IMR-90 (cell line): ENCODE results near the gene WDR89. TPM values are rescaled to one million over a fixed set of nuclear protein-coding genes. Genes with fewer than 3 reads are reported as not detected.

Experiments
- ATAC-seq: fragments of 200-7000 bp; cut with Tn5 transposase; 2 replicates; pipeline ENCODE4 v1.9.1; 2020; ENCODE audit warnings: low read depth, mild to moderate bottlenecking, moderate library complexity
- BruUV-seq: library from RNA; stranded (reverse); fragments of 400-500 nt; replicated peaks from 2 replicates; lab custom pipeline; 2021; lab: Mats Ljungman, UMichigan
- CTCF ChIA-PET: fragments of 300-600 bp; formaldehyde crosslinking; extraction: SDS; loops from one replicate; lab custom pipeline; 2021; ENCODE audit warnings: antibody characterized with exemption; lab: Yijun Ruan, JAX
- POLR2A ChIA-PET: fragments of 300-600 bp; sonication (Branson Sonifier 250); formaldehyde crosslinking; loops from one replicate; lab custom pipeline; 2022; ENCODE audit warnings: antibody characterized with exemption; ENCODE audit not compliant: unreplicated experiment; lab: Charles Lee
- DNase-seq: peaks from one replicate; pipeline ENCODE4 v3.0.0; 2013
- H2AFZ ChIP-seq: replicated peaks from 2 replicates; pipeline ENCODE3; 2013; ENCODE audit warnings: low read length, mild to moderate bottlenecking; ENCODE audit not compliant: poor library complexity
- H2AK5ac ChIP-seq: 2 replicates; pipeline ENCODE4 v1.6.1; 2013; ENCODE audit warnings: low read depth, low read length, inconsistent platforms
- H2AK9ac ChIP-seq: replicated peaks from 2 replicates; pipeline ENCODE3; 2013; ENCODE audit warnings: mild to moderate bottlenecking, low read depth, low read length, moderate library complexity; ENCODE audit not compliant: poor library complexity
- H2BK120ac ChIP-seq: 2 replicates; pipeline ENCODE4 v1.6.1; 2013; ENCODE audit warnings: low read depth, low read length, inconsistent platforms
- H2BK15ac ChIP-seq: 3 replicates; pipeline ENCODE4 v1.6.1; 2013; ENCODE audit warnings: low read depth, low read length, inconsistent platforms
- H2BK20ac ChIP-seq: 2 replicates; pipeline ENCODE4 v1.6.1; 2013; ENCODE audit warnings: low read depth, mild to moderate bottlenecking, inconsistent platforms, low read length, moderate library complexity
- H2BK5ac ChIP-seq: 2 replicates; pipeline ENCODE4 v1.6.1; 2013; ENCODE audit warnings: mild to moderate bottlenecking, low read depth, low read length, inconsistent platforms; ENCODE audit not compliant: poor library complexity, severe bottlenecking
- H3K14ac ChIP-seq: replicated peaks from 2 replicates; pipeline ENCODE4 v1.6.1; 2013; ENCODE audit warnings: low read depth, low read length, inconsistent platforms
- H3K18ac ChIP-seq: 2 replicates; pipeline ENCODE4 v1.6.1; 2013; ENCODE audit warnings: low read depth, low read length, control low read depth
- H3K23ac ChIP-seq: 2 replicates; pipeline ENCODE4 v1.6.1; 2013; ENCODE audit warnings: low read depth, low read length, inconsistent platforms
- H3K27ac ChIP-seq: 2 replicates; pipeline ENCODE4 v1.5.1; 2013; ENCODE audit warnings: mild to moderate bottlenecking, control low read depth, low read length; ENCODE audit not compliant: insufficient read depth
- H3K27me3 ChIP-seq: 2 replicates; pipeline ENCODE4 v1.6.1; 2013; ENCODE audit warnings: low read length; ENCODE audit not compliant: control insufficient read depth, insufficient read depth
- H3K36me3 ChIP-seq: 2 replicates; pipeline ENCODE4 v1.6.1; 2013; ENCODE audit warnings: low read length, mixed read lengths; ENCODE audit not compliant: control insufficient read depth, insufficient read depth
- H3K4ac ChIP-seq: 2 replicates; pipeline ENCODE4 v1.6.1; 2013; ENCODE audit warnings: low read depth, low read length, inconsistent platforms
- H3K4me1 ChIP-seq: 2 replicates; pipeline ENCODE4 v1.6.1; 2013; ENCODE audit warnings: low read length, mixed read lengths; ENCODE audit not compliant: control insufficient read depth, insufficient read depth
- H3K4me2 ChIP-seq: 2 replicates; pipeline ENCODE4 v1.6.1; 2013; ENCODE audit warnings: low read depth, mild to moderate bottlenecking, control low read depth, low read length, moderate library complexity
- H3K4me3 ChIP-seq: 2 replicates; pipeline ENCODE4 v1.5.1; 2013; ENCODE audit warnings: low read depth, mild to moderate bottlenecking, control low read depth, low read length, moderate library complexity; ENCODE audit not compliant: insufficient read depth
- H3K56ac ChIP-seq: 2 replicates; pipeline ENCODE4 v1.6.1; 2013; ENCODE audit warnings: low read length, inconsistent platforms; ENCODE audit not compliant: insufficient read depth; ENCODE audit errors: extremely low read depth
- H3K79me1 ChIP-seq, 2 experiments: 2 replicates each; pipeline ENCODE4 v1.6.1; 2013; ENCODE audit warnings: low read length in 2 of 2, inconsistent platforms in 1 of 2, low read depth in 1 of 2
- H3K9ac ChIP-seq: 2 replicates; pipeline ENCODE4 v1.6.1; 2013; ENCODE audit warnings: low read depth, low read length, control low read depth
- H3K9me1 ChIP-seq: 2 replicates; pipeline ENCODE4 v1.6.1; 2013; ENCODE audit warnings: low read length, inconsistent platforms; ENCODE audit not compliant: insufficient read depth
- H3K9me3 ChIP-seq: 2 replicates; pipeline ENCODE4 v1.6.1; 2013; ENCODE audit warnings: low read length; ENCODE audit not compliant: control insufficient read depth, insufficient read depth
- H4K20me1 ChIP-seq: 2 replicates; pipeline ENCODE4 v1.6.1; 2013; ENCODE audit warnings: low read length, inconsistent platforms; ENCODE audit not compliant: insufficient read depth
- H4K5ac ChIP-seq: 2 replicates; pipeline ENCODE4 v1.6.1; 2013; ENCODE audit warnings: mild to moderate bottlenecking, low read depth, low read length, control low read depth
- H4K8ac ChIP-seq, 2 experiments: 2 replicates each; pipeline ENCODE4 v1.6.1; 2013; ENCODE audit warnings: low read depth in 2 of 2, low read length in 2 of 2, control low read depth in 1 of 2, inconsistent platforms in 1 of 2
- H4K91ac ChIP-seq: 2 replicates; pipeline ENCODE4 v1.6.1; 2013; ENCODE audit warnings: low read depth, low read length, inconsistent platforms; ENCODE audit not compliant: insufficient read depth
- CEBPB ChIP-seq: IDR thresholded peaks from 2 replicates; pipeline ENCODE4 v1.6.1; 2012; ENCODE audit warnings: low read depth, low read length, improper control_type of control experiment
- CHD1 ChIP-seq: IDR thresholded peaks from 2 replicates; pipeline ENCODE4 v1.6.1; 2012; ENCODE audit warnings: low read depth, low read length, improper control_type of control experiment
- FOS ChIP-seq: fragments of 150-350 bp; IDR thresholded peaks from 2 replicates; pipeline ENCODE4 v1.6.1; 2016; ENCODE audit warnings: low read depth, low read length
- MAFK ChIP-seq: IDR thresholded peaks from 2 replicates; pipeline ENCODE4 v1.6.1; 2012; ENCODE audit warnings: low read depth, low read length, improper control_type of control experiment
- MAZ ChIP-seq: IDR thresholded peaks from 2 replicates; pipeline ENCODE4 v1.6.1; 2012; ENCODE audit warnings: low read depth, mild to moderate bottlenecking, low read length, improper control_type of control experiment, moderate library complexity, borderline replicate concordance
- MXI1 ChIP-seq: IDR thresholded peaks from 2 replicates; pipeline ENCODE4 v1.6.1; 2012; ENCODE audit warnings: low read depth, mild to moderate bottlenecking, low read length, moderate library complexity, borderline replicate concordance
- NFE2L2 ChIP-seq: fragments of 150-350 bp; IDR thresholded peaks from 2 replicates; pipeline ENCODE4 v1.6.1; 2016; ENCODE audit warnings: low read depth, mild to moderate bottlenecking, low read length
- POLR2A ChIP-seq: IDR thresholded peaks from 2 replicates; pipeline ENCODE4 v1.6.1; 2012; ENCODE audit warnings: mild to moderate bottlenecking, low read depth, low read length
- RAD21 ChIP-seq: IDR thresholded peaks from 2 replicates; pipeline ENCODE4 v1.6.1; 2012; ENCODE audit warnings: low read length, improper control_type of control experiment
- SMC3 ChIP-seq: fragments of 150-350 bp; IDR thresholded peaks from 2 replicates; pipeline ENCODE4 v1.6.1; 2016; ENCODE audit warnings: low read depth, mild to moderate bottlenecking, antibody characterized with exemption, low read length, moderate library complexity
- WGBS, 2 experiments: methylation state at CpG; one replicate each; pipeline versions ENCODE4 v1.1.5 to v1.1.7; 2013; ENCODE audit warnings: missing lambda C conversion rate in 2 of 2; ENCODE audit not compliant: insufficient read length in 1 of 2; ENCODE audit errors: extremely low coverage in 2 of 2; 5-methylcytosine and 5-hydroxymethylcytosine counted together
- dilution Hi-C: fragments of 300-500 bp; cut with HindIII; formaldehyde crosslinking; loops from one replicate; pipeline ENCODE4 v1.14.3; 2018; ENCODE audit warnings: low sequenced_read_pairs; ENCODE audit not compliant: unreplicated experiment
- in situ Hi-C: fragments of 300-500 bp; cut with MboI; formaldehyde crosslinking; loops from 3 replicates; pipeline ENCODE4 v1.14.3; 2019; ENCODE audit warnings: low sequenced_read_pairs, inconsistent platforms, mixed read lengths
- intact Hi-C: fragments of 100-400 bp; cut with micrococcal nuclease; formaldehyde crosslinking; loops from 2 replicates; pipeline ENCODE4 v1.10.0; 2022
- polyA plus RNA-seq, 3 experiments: library from polyadenylated mRNA; depleted of rRNA; stranded (reverse); fragments of >200 nt; gene quantifications; 2 replicates each; pipeline ENCODE4 v1.2.3, GENCODE V29; 2012; ENCODE audit warnings: low replicate concordance in 1 of 3
- total RNA-seq: library from RNA; depleted of rRNA; stranded (reverse); fragments of >200 nt; gene quantifications from 2 replicates; pipeline ENCODE4 v1.2.3, GENCODE V29; 2012
- TF ChIP-seq, protein P1 (sequence below): fragments of 150-350 bp; IDR thresholded peaks from 2 replicates; pipeline ENCODE4 v1.6.1; 2016; ENCODE audit warnings: low read depth, mild to moderate bottlenecking, low read length, moderate library complexity, borderline replicate concordance
- TF ChIP-seq, protein P2 (sequence below): conservative IDR thresholded peaks from 2 replicates; pipeline ENCODE4 v1.5.1; 2012; ENCODE audit warnings: mild to moderate bottlenecking, low read depth, low read length, improper control_type of control experiment

WDR89 gene
- total and polyA plus RNA-seq, 2 of the 4 experiments (the other 2 are of a cell fraction): 4.3 to 10.2 TPM

DNA sequence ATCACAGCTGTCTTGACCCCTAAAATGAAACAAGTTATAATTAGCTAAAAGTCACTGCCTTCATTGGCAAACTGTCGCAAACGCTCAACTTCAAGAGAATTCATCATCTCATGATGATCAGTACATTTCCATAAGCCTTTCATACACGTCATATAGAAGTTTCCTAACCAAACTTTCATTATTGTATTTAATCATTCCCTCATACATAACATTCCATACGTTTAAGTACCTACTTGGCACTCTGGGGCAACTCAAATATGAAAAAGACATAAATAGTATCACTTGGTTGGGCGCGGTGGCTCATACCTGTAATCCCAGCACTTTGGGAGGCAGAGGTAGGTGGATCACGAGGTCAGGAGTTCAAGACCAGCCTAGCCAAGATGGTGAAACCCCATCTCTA, 86.1 kb downstream of the WDR89 start:
- Histone ChIP-seq H4K8ac (no peak overlapping the region), H3K9ac (no peak overlapping the region), H3K4ac (no peak overlapping the region), H2BK5ac (no peak overlapping the region), H3K4me2 (no peak overlapping the region), H2BK15ac (no peak overlapping the region), H3K4me3 (no peak overlapping the region), H3K18ac (no peak overlapping the region), H2AK9ac (no peak overlapping the region), H3K9me3 (no peaks in the 10 kb centered on the region), H3K79me1 (no peaks in the 10 kb centered on the region), H3K23ac (no peak overlapping the region), H3K27ac (no peak overlapping the region), H3K4me1 (no peaks in the 10 kb centered on the region), H3K56ac (no peak overlapping the region), H2BK20ac (no peak overlapping the region), H3K9me1 (no peaks in the 10 kb centered on the region), H3K14ac (no peak overlapping the region), H4K5ac (no peak overlapping the region), H4K91ac (no peak overlapping the region), H2AFZ (no peak overlapping the region), H2BK120ac (no peak overlapping the region), H2AK5ac (no peak overlapping the region), H3K36me3 (no peaks in the 10 kb centered on the region), H4K20me1 (no peaks in the 10 kb centered on the region), H3K27me3 (no peaks in the 10 kb centered on the region)
- WGBS, 2 experiments: no CpG with 5 or more reads among the region's 7 CpGs
- dilution Hi-C loops: no loop called here
- TF ChIP-seq SMC3: no peak
- TF ChIP-seq MXI1: no peak
- no peak for TF ChIP-seq POLR2A
- no peak for TF ChIP-seq NFE2L2
- no peak for TF ChIP-seq FOS
- TF ChIP-seq, protein P1, sequence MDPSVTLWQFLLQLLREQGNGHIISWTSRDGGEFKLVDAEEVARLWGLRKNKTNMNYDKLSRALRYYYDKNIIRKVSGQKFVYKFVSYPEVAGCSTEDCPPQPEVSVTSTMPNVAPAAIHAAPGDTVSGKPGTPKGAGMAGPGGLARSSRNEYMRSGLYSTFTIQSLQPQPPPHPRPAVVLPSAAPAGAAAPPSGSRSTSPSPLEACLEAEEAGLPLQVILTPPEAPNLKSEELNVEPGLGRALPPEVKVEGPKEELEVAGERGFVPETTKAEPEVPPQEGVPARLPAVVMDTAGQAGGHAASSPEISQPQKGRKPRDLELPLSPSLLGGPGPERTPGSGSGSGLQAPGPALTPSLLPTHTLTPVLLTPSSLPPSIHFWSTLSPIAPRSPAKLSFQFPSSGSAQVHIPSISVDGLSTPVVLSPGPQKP: no peak
- TF ChIP-seq CHD1: no peak
- TF ChIP-seq MAZ: no peak
- no peak for TF ChIP-seq RAD21
- no peak for TF ChIP-seq MAFK
- TF ChIP-seq CEBPB: no peak
- TF ChIP-seq, protein P2, sequence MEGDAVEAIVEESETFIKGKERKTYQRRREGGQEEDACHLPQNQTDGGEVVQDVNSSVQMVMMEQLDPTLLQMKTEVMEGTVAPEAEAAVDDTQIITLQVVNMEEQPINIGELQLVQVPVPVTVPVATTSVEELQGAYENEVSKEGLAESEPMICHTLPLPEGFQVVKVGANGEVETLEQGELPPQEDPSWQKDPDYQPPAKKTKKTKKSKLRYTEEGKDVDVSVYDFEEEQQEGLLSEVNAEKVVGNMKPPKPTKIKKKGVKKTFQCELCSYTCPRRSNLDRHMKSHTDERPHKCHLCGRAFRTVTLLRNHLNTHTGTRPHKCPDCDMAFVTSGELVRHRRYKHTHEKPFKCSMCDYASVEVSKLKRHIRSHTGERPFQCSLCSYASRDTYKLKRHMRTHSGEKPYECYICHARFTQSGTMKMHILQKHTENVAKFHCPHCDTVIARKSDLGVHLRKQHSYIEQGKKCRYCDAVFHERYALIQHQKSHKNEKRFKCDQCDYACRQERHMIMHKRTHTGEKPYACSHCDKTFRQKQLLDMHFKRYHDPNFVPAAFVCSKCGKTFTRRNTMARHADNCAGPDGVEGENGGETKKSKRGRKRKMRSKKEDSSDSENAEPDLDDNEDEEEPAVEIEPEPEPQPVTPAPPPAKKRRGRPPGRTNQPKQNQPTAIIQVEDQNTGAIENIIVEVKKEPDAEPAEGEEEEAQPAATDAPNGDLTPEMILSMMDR: no peak
- DNase-seq (no peak), ATAC-seq (no peak)
- ChIA-PET POLR2A (no interaction called here), CTCF (no interaction called here)
- in situ Hi-C loops: loop anchor here (25.0 kb wide), 1 partner anchor 1393 kb away; no protein-coding TSS in a partner anchor
- intact Hi-C loops: no loop called here
- BruUV-seq: no TSS peak
